ENCODE data around the gene THSD7A. TPM values are rescaled to one million over a fixed set of nuclear protein-coding genes. Genes with fewer than 3 reads are reported as not detected.

The THSD7A gene
- total and polyA plus RNA-seq, 7 donors, result 0.06 to 1.4 (median 0.21) TPM

GRCh38 chr7:11810043-11810625 lies 21.9 kb downstream of the THSD7A start:
- intact Hi-C loops (cut with DNase I), result no loop called here
- Histone ChIP-seq H3K36me3 (ENCODE audit: insufficient read depth in 1 of 2, low read depth in 1 of 2) (no peaks in the 10 kb centered on the region), H3K4me1 (no peaks in the 10 kb centered on the region), H3K4me3 (no peak overlapping the region), H3K27me3 (ENCODE audit: insufficient read depth in 3 of 3, low read length in 2 of 3) (no peaks in the 10 kb centered on the region), H3K27ac (no peak overlapping the region), H3K9me3 (no peaks in the 10 kb centered on the region)
- TF ChIP-seq CTCF (IDR thresholded peaks at IDR 0.05), result no peak
- WGBS, 3 donors, result 85 to 90% (median 88%) methylated on average over 4 of the region's 4 CpGs
- DNase-seq (no peak), ATAC-seq (no peak)

GRCh38 chr7:11807000-11807399 lies 25.0 kb downstream of the THSD7A start:
- 66 to 72% (median 70%) methylated on average over 2 of the region's 2 CpGs for WGBS, 3 donors
- Histone ChIP-seq H3K27ac (no peak overlapping the region), H3K4me3 (no peak overlapping the region), H3K9me3 (no peaks in the 10 kb centered on the region), H3K27me3 (ENCODE audit: insufficient read depth in 3 of 3, low read length in 2 of 3) (no peaks in the 10 kb centered on the region), H3K4me1 (no peaks in the 10 kb centered on the region), H3K36me3 (ENCODE audit: insufficient read depth in 1 of 2, low read depth in 1 of 2) (no peaks in the 10 kb centered on the region)
- TF ChIP-seq CTCF (IDR thresholded peaks at IDR 0.05), result no peak
- ATAC-seq, result no peak
- DNase-seq, result no peak
- intact Hi-C loops (cut with DNase I), result no loop called here

GRCh38 chr7:11804621-11805020 lies 27.4 kb downstream of the THSD7A start:
- no peak overlapping the region for H3K4me3 ChIP-seq
- no peaks in the 10 kb centered on the region for H3K36me3 ChIP-seq (ENCODE audit: insufficient read depth in 1 of 2, low read depth in 1 of 2)
- DNase-seq (no peak), ATAC-seq (no peak)
- WGBS, 3 donors, result 93 to 97% (median 94%) methylated on average over 4 of the region's 4 CpGs
- intact Hi-C loops (cut with DNase I), result loop anchor here in 1 of 2 donors (5.0 kb wide), 1 partner anchor 1508 kb away; no protein-coding TSS in a partner anchor
- H3K9me3 ChIP-seq, result no peaks in the 10 kb centered on the region
- no peaks in the 10 kb centered on the region for H3K4me1 ChIP-seq
- H3K27me3 ChIP-seq (ENCODE audit: insufficient read depth in 3 of 3, low read length in 2 of 3), result no peaks in the 10 kb centered on the region
- no peak overlapping the region for H3K27ac ChIP-seq
- TF ChIP-seq CTCF (IDR thresholded peaks at IDR 0.05), result no peak

- no peak overlapping the region for H3K4me3 ChIP-seq
- no peak overlapping the region for H3K27ac ChIP-seq
- H3K4me1 ChIP-seq, result no peaks in the 10 kb centered on the region
- no peak for TF ChIP-seq CTCF (IDR thresholded peaks at IDR 0.05)
- H3K27me3 ChIP-seq (ENCODE audit: insufficient read depth in 3 of 3, low read length in 2 of 3), result no peaks in the 10 kb centered on the region
- H3K9me3 ChIP-seq, result no peaks in the 10 kb centered on the region
- H3K36me3 ChIP-seq (ENCODE audit: insufficient read depth in 1 of 2, low read depth in 1 of 2), result no peaks in the 10 kb centered on the region
- WGBS, 3 donors, result 90 to 92% (median 92%) methylated on average over 4 of the region's 4 CpGs
- intact Hi-C loops (cut with DNase I), result no loop called here
- DNase-seq (no peak), ATAC-seq (no peak)
These were observed 36.8 kb downstream of the THSD7A start for GRCh38 chr7:11795231-11795630.

DNA sequence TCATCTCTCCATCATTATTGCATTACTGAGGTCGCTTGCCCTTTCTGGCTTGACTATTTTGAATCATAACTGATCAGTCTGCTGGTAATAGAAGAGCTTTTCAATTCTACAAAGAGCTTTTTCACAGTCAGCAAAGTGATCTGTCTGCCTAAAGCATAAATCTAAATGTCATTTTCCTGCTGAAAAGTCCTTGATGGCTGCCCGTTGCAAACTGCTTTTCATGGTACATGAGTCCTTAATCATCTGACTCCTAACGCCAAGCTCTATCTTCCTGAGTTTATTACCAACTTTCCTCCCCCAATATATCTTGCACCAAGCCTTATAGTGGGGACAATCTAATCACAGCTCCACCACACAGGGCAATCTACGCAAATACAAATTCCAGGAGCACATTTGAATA lies 39.8 kb downstream of the THSD7A start:
- no peak overlapping the region for H3K4me3 ChIP-seq
- H3K36me3 ChIP-seq (ENCODE audit: insufficient read depth in 1 of 2, low read depth in 1 of 2), result no peaks in the 10 kb centered on the region
- H3K27ac ChIP-seq, result no peak overlapping the region
- H3K27me3 ChIP-seq (ENCODE audit: insufficient read depth in 3 of 3, low read length in 2 of 3), result no peaks in the 10 kb centered on the region
- WGBS, 3 donors, result 50 to 60% (median 58%) methylated on average over 4 of the region's 4 CpGs
- H3K9me3 ChIP-seq, result no peaks in the 10 kb centered on the region
- ATAC-seq (no peak), DNase-seq (no peak)
- no peaks in the 10 kb centered on the region for H3K4me1 ChIP-seq
- intact Hi-C loops (cut with DNase I), result no loop called here
- TF ChIP-seq CTCF (IDR thresholded peaks at IDR 0.05), result no peak

All from psoas muscle (tissue), 8 donors.